ENCODE data around the gene COG2. TPM values are rescaled to one million over a fixed set of nuclear protein-coding genes. Genes with fewer than 3 reads are reported as not detected.

COG2 gene, protein sequence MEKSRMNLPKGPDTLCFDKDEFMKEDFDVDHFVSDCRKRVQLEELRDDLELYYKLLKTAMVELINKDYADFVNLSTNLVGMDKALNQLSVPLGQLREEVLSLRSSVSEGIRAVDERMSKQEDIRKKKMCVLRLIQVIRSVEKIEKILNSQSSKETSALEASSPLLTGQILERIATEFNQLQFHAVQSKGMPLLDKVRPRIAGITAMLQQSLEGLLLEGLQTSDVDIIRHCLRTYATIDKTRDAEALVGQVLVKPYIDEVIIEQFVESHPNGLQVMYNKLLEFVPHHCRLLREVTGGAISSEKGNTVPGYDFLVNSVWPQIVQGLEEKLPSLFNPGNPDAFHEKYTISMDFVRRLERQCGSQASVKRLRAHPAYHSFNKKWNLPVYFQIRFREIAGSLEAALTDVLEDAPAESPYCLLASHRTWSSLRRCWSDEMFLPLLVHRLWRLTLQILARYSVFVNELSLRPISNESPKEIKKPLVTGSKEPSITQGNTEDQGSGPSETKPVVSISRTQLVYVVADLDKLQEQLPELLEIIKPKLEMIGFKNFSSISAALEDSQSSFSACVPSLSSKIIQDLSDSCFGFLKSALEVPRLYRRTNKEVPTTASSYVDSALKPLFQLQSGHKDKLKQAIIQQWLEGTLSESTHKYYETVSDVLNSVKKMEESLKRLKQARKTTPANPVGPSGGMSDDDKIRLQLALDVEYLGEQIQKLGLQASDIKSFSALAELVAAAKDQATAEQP
- 23.9 and 25.3 TPM in 2 replicates for total RNA-seq

DNA sequence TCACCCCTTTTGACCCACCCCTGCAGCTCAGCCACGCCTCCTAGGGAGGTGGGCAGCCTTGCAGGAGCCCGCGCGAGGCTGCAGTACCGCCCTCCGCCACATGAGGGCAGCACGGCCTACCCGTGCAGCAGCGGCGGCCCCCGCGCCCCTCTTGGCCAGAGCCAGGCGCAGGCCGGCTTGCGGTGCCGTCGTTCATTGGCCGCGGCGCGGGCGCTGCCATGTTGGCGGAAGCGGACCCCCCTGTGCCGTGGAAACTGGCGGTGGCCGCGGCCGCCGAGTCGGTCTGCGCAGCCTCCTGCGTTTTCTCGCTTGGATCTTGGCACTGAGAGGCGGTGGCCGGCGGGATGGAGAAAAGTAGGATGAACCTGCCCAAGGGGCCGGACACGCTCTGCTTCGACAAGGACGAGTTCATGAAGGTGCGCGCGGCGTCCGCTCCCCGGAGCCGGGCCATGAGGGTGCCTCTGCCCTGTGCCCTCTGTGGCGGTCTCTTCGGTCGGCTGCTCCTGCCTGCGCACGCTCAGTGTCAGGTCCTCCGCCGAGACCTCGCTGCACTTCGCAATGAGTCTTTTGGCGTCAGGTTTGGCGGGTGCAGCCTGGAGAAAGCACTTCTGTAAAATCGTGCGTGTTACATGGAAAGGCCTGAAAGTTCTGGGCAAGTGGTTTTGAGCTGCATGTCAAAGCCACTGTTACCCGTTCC, at the start of gene COG2:
Gene COG2 (plus strand): TSS at position 219 of the 697 bp plus-strand sequence. CDS start 126 bp downstream, at position 345.
- TF ChIP-seq, protein P1, sequence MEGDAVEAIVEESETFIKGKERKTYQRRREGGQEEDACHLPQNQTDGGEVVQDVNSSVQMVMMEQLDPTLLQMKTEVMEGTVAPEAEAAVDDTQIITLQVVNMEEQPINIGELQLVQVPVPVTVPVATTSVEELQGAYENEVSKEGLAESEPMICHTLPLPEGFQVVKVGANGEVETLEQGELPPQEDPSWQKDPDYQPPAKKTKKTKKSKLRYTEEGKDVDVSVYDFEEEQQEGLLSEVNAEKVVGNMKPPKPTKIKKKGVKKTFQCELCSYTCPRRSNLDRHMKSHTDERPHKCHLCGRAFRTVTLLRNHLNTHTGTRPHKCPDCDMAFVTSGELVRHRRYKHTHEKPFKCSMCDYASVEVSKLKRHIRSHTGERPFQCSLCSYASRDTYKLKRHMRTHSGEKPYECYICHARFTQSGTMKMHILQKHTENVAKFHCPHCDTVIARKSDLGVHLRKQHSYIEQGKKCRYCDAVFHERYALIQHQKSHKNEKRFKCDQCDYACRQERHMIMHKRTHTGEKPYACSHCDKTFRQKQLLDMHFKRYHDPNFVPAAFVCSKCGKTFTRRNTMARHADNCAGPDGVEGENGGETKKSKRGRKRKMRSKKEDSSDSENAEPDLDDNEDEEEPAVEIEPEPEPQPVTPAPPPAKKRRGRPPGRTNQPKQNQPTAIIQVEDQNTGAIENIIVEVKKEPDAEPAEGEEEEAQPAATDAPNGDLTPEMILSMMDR (IDR thresholded peaks at IDR 0.05; ENCODE audit: extremely low read depth, low read depth, low read length), result peak; percentile 93
- Histone ChIP-seq H2AFZ (ENCODE audit: low read length) (peak within 1 kb of the TSS; percentile 98), H3K27me3 (ENCODE audit: insufficient read depth, low read length) (peaks cover 11% of the 10 kb centered on the region), H3K4me1 (ENCODE audit: insufficient read depth, low read length) (peaks cover 23% of the 10 kb centered on the region), H3K9me3 (ENCODE audit: low read depth, low read length) (no peaks in the 10 kb centered on the region), H3K79me2 (ENCODE audit: insufficient read depth, low read length) (peaks cover 47% of the 10 kb centered on the region), H4K20me1 (ENCODE audit: insufficient read depth, low read length) (peaks cover 17% of the 10 kb centered on the region), H3K4me2 (ENCODE audit: insufficient read depth, low read length) (peak within 1 kb of the TSS; percentile 92), H3K36me3 (ENCODE audit: insufficient read depth, low read length) (no peaks in the 10 kb centered on the region), H3K4me3 (ENCODE audit: insufficient read depth, low read length) (peak within 1 kb of the TSS; percentile 98), H3K27ac (ENCODE audit: low read depth, low read length) (peak within 1 kb of the TSS; percentile 85)
- DNase-seq (ENCODE audit: insufficient read length, low spot score, missing footprints), result peak; percentile 98

DNA sequence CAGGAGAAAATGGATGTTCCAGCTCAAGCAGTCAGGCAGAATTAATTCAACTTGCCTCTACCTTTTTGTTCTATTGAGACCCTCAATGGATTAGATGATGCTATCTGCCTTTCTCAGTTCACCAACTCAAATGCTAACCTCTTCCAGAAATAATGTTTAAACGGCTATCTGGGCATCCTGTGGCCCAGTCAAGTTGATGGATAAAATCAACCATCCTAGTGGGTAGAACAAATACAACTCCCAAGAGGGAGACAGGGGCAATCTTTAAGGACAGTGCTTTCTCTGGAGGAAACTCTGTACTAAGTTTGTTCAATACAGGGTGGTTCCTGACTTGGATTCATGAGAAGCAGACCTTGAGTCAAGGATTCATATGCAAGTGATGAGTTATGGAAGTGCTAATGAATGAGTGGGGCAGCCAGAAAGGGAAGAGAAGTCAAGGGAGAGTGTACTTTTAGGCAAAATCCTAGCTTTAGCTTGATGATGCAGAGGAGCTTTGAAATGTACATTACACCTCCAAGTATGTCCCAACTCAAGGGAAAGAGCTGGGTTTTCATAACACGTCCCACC, 49.4 kb upstream of the COG2 start:
- Histone ChIP-seq H3K4me2 (ENCODE audit: insufficient read depth, low read length) (no peak overlapping the region), H2AFZ (ENCODE audit: low read length) (no peak overlapping the region), H3K4me3 (ENCODE audit: insufficient read depth, low read length) (no peak overlapping the region), H3K27ac (ENCODE audit: low read depth, low read length) (no peak overlapping the region), H3K9me3 (ENCODE audit: low read depth, low read length) (no peaks in the 10 kb centered on the region), H3K27me3 (ENCODE audit: insufficient read depth, low read length) (no peaks in the 10 kb centered on the region), H3K36me3 (ENCODE audit: insufficient read depth, low read length) (no peaks in the 10 kb centered on the region), H3K4me1 (ENCODE audit: insufficient read depth, low read length) (no peaks in the 10 kb centered on the region), H3K79me2 (ENCODE audit: insufficient read depth, low read length) (no peaks in the 10 kb centered on the region), H4K20me1 (ENCODE audit: insufficient read depth, low read length) (no peaks in the 10 kb centered on the region)
- no peak for DNase-seq (ENCODE audit: insufficient read length, low spot score, missing footprints)
- TF ChIP-seq, protein P1 (IDR thresholded peaks at IDR 0.05; ENCODE audit: extremely low read depth, low read depth, low read length), result no peak

DNA sequence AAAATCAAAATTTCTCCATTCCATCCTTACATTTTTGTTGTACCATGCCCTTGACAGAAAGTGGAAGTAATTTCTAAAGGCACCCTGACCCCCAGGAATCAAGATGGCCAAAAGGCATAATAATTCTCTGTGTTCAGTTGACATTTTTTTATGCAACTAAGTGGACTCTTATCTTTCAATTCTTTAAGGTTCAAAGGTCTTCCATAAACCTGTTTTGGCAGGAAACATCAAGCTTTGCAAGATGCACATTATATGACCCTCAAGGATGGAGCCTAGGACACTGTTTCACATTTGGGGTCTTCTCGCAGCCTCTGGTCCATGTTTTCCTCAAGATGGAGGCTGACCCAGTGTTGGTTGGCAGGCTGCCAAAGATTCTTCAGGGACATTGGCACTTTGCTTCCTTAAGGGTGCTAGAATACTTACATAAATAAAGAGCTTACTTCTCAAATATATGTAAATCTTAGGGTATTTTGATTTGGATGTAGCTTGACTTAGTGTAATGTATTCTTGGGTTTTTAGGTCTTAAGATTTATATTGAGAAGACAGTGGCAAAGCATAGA, 48.0 kb upstream of the COG2 start:
- Histone ChIP-seq H3K9me3 (ENCODE audit: low read depth, low read length) (no peaks in the 10 kb centered on the region), H3K79me2 (ENCODE audit: insufficient read depth, low read length) (no peaks in the 10 kb centered on the region), H3K4me2 (ENCODE audit: insufficient read depth, low read length) (no peak overlapping the region), H4K20me1 (ENCODE audit: insufficient read depth, low read length) (no peaks in the 10 kb centered on the region), H2AFZ (ENCODE audit: low read length) (no peak overlapping the region), H3K27me3 (ENCODE audit: insufficient read depth, low read length) (no peaks in the 10 kb centered on the region), H3K27ac (ENCODE audit: low read depth, low read length) (no peak overlapping the region), H3K4me3 (ENCODE audit: insufficient read depth, low read length) (no peak overlapping the region), H3K4me1 (ENCODE audit: insufficient read depth, low read length) (no peaks in the 10 kb centered on the region), H3K36me3 (ENCODE audit: insufficient read depth, low read length) (no peaks in the 10 kb centered on the region)
- no peak for DNase-seq (ENCODE audit: insufficient read length, low spot score, missing footprints)
- TF ChIP-seq, protein P1 (IDR thresholded peaks at IDR 0.05; ENCODE audit: extremely low read depth, low read depth, low read length), result no peak

Data from osteoblast (primary cell).